GM19043 (cell line): ENCODE results near the gene ING3.
A peak's percentile ranks its signal among the peaks of the same experiment; 100 is the strongest.

ENCODE experiments used
- ATAC-seq: cut with Tn5 transposase; IDR thresholded peaks from one replicate; pipeline ENCODE4 v1.9.1; 2021; ENCODE audit warnings: low read depth; ENCODE audit not compliant: unreplicated experiment

ING3 gene

GRCh38 chr7:120988591-120989256 is 38.1 kb downstream of the ING3 start, which contains the start of gene CPED1:
Gene CPED1, plus strand, starts transcription at chr7:120988711. Its CDS starts 911 bp downstream, at chr7:120989622.
- peak; percentile 41 for ATAC-seq

DNA sequence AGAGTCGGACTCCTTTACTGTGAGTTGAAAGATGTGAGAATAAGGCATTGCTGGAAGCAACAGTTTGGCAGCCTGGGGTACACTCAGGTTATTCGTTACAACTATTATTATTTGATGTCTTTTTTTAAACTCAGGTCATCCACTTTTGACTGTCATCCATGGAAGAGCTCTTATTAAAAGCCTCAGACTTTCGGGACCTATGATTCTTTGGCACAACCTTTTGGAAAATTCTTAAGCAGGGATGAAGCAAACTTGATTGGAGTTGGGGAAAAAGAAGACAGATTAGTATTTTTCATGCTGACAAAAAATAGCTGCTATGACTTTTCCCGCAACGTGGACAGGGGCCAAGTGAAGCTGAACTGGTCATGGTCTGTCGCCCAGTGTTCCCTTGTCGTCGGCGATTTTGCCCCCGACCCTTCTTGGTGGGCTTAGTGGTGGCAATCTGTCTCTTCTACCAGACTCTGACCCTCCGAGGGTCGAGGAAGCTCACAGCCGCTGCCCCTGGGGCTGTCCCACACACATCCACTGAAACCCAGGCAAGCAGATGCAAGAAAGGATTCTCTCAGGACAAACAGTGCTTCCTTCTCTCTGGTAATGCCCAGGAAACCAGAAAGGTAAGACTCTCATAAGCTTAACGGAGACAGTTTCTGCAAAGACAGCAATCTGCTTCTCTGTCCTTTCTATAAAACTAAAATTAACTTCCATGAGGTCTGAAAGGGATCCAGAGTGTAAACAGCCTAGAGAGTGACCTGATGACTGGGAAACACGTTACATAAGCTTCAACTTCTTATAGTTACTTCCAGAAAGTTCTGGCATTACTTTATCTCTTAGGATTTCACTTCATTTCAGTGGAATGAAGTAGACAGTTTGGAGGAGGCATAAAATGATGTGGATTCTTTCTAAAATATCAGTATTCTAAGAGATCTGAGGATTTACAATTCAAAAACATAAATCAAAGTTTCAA is 39.0 kb downstream of the ING3 start:
- ATAC-seq: no peak

DNA sequence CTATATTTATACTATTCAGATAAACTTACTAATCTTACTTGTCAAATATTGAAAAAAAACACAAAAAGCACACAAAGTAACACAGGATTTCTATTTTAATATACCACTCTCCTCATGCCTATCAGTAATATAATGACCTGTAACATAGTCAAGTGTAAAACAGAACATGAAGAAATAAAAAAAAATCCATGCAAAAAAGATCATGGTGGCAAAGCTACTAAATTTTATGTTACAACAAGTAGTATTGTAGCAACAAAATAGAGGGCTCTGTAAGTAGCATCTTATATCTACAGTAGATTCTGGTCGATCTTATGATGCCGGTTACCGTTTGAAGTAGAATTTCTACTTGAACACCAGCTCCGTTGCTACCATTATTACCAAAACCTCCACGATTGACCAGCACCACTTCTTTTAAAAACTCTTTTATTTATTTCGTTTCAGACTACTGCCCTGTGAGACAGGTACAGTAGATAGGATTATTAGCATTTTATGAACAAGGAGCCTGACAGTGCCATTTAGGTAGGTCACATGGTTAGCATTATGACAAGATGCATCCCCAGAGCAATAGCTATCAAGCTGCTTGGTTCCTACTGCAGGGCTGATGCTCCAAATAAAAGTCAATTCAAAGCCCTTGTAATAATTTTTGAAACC is 40.0 kb downstream of the ING3 start:
- ATAC-seq: no peak

GRCh38 chr7:120991161-120991560 is 40.6 kb downstream of the ING3 start:
- no peak for ATAC-seq

- ATAC-seq: no peak
These were observed 41.0 kb downstream of the ING3 start for GRCh38 chr7:120991581-120991980.

DNA sequence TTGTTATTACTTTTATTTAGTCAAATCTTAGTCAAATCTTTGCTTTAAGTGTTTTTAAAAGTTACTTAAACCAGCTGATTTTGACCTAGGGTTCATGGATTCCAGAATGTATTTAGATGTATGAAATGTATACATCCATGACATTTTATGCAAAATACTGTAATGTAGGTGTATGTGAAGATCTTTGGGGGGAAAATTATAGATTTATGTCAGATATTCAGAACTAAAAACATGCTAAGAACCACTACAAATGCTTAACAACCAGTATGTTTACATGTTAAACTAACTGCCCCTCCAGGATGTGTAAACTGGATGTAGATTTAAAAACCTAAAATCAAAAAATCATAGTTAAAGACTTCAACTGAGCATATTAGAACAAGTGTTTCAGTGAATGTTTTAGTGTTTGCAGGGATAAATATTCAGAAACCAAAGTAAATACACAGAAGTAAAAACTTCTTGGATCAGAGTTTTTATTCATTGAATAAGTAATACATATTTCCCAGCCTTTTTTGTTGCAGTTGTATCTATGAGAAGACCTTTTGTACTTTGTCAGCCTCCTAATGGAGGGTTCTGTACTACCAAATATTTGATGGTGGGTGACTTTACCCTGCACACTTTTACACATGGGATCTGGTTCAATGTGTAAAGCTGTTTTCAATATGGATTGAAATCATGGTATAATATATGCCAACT is 41.8 kb downstream of the ING3 start:
- ATAC-seq: no peak

- no peak for ATAC-seq
These were observed 42.5 kb downstream of the ING3 start for GRCh38 chr7:120992965-120993494.

DNA sequence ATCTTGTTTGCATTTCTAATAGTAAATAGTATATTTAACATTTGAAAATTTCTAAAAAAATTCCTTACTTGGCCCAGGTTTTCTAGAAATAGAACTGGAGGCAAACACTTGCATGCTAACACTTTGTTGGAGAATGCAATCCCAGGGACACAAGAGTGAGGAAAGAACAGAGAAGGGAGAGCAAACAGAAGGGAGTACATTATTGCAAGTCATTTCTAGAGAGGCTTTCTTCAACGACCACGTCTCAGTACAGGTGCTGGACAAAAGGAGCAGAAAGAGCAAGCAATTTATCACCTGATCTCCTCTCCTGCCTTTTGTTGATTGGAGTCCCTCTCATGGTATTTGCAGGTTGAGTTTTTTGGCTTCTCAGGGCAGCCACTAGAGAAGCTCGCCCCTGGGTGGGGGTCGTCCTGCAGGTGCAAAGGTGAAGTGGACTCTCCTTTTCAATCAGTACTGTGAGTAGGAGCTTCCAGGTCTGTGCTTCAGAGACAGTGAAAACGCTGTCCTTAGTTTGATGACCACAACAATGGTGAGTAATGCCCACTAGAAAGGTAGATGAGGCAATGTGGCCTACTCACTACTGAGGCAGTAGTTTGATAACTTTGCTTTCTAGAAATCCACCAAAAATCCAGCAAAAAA is 43.1 kb downstream of the ING3 start:
- no peak for ATAC-seq

GRCh38 chr7:120994512-120995410 is 44.2 kb downstream of the ING3 start:
- ATAC-seq: no peak

DNA sequence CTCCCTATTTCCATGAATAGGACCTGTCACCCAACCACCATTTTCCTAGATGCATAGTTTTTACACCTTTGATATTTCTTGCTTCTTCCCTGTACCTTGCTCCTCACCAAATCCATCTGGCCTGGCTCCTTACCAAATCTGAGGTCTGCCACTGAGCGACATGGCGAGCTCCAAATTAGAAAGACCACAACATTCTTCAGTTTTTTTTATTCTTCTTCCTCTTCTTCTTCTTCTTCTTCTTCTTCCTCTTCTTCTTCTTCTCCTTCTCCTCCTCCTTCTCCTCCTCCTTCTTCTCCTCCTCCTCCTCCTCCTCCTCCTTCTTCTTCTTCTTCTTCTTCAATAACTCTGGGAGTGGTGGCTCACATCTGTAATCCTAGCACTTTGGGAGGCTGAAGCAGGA is 45.1 kb downstream of the ING3 start:
- no peak for ATAC-seq

DNA sequence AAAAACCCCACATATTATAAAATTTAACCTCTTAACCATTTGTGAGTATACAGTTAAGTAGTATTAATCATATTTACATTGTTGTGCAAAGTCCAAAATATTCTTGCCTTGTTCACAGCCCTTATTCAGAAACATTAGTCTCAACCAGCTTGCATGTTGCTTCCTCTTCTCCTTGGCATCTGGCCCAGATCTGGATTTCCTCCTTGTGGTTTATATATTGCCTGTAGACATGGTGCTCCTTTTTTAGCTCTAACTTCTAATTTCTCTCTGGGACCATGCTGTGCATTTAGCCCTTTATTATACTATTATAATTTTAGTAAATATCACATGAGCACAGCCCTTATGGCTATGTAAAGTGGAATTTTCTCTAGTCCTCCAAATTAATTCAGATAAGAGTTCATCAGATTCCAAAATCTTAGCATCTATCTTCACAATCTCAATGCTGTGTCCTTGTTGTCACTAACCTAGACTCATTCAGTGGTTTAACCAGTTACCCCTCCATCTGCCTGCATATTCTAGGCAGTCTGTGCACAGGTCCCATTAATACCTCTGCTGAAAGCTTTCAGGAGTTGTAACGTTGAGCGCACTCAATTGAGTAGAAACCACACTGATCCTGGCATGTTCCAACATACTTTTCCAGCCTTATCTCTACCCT is 45.9 kb downstream of the ING3 start:
- peak; percentile 15 for ATAC-seq

DNA sequence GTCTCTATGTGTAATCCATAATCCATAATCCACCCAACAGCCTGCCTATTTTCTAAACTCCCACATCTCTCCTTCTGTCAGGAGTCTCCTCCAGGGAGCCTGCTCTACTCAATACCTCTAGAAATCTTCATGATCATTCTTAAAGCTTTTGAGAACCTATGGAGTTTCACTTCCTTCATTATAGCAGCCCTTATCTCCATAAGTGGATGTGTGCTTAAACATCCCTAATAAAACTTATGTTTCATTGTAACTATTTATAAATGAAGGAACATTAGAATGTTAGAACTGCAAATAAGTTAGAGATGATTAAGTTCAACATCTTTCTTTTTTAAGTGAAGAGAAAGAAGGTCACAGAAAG is 46.4 kb downstream of the ING3 start:
- ATAC-seq: peak; percentile 42

- ATAC-seq: no peak
These were observed 47.4 kb downstream of the ING3 start for GRCh38 chr7:120997882-120998474.

- no peak for ATAC-seq
These were observed 47.9 kb downstream of the ING3 start for GRCh38 chr7:120998520-120998919.

DNA sequence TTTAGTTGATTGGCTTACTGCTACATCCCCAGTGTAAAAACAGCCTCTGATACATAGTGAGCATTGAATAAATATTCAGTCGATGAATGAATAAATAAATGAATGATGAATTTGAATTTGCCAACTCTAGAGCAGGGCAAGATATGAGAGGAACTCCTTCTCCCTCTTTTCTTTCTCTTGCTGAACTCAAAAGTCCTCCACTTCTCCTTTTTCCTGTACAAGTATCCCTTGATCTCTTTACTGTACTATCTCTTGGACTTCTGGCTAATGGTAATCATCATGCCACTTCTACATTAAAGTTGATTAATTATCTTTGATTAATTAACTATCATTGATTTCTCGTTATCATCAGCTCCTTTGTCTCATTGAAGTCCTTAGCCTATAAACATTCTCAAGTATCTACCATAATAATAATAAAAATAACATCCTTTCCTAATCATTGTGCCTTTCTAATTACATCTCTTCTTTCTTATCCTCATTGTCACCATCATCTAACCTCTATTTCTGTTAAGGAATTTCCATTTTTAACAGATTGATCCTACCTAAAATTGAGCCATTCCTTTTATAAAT is 48.5 kb downstream of the ING3 start:
- no peak for ATAC-seq

- no peak for ATAC-seq
These were observed 49.8 kb downstream of the ING3 start for GRCh38 chr7:121000081-121000983.
